Peyer's patch (tissue), 4 donors: ENCODE data around the gene PACRG.

ENCODE experiments used
- CTCF ChIP-seq, 6 experiments: fragments of 450-650 bp in 4 of 6; fragments of 200-600 bp in 2 of 6; sonication (generic) in 1 of 6; IDR thresholded peaks; one replicate each; pipeline ENCODE4 v1.5.1; 2017 to 2019; ENCODE audit warnings: antibody characterized with exemption in 6 of 6, mild to moderate bottlenecking in 3 of 6, moderate library complexity in 1 of 6
- POLR2A ChIP-seq, 2 donors: fragments of 450-650 bp; IDR thresholded peaks; one replicate each; pipeline ENCODE4 v1.5.1; 2017; ENCODE audit warnings: antibody characterized with exemption in 2 of 2, mild to moderate bottlenecking in 2 of 2, moderate library complexity in 2 of 2

- TF ChIP-seq CTCF (IDR thresholded peaks at IDR 0.05) (no peak), POLR2A (IDR thresholded peaks at IDR 0.05) (no peak)
These were observed 13.6 kb upstream of the PACRG start for GRCh38 chr6:162713974-162714780.
